Fibroblast of lung (primary cell): ENCODE measurements around the gene MYO18A.

ENCODE experiments used
- CTCF ChIP-seq, 2 donors: IDR thresholded peaks in 1 of 2; conservative IDR thresholded peaks in 1 of 2; 1 replicate in 1 of 2; 2 replicates in 1 of 2; pipeline ENCODE4 v1.5.1; 2011 to 2012; ENCODE audit warnings: low read length in 2 of 2, control low read depth in 1 of 2, inconsistent platforms in 1 of 2, low read depth in 1 of 2, mild to moderate bottlenecking in 1 of 2
- EZH2 ChIP-seq: IDR thresholded peaks from 2 replicates; pipeline ENCODE4 v1.5.1; 2012; ENCODE audit warnings: low read length, control low read depth, mild to moderate bottlenecking; ENCODE audit errors: missing control alignments

DNA sequence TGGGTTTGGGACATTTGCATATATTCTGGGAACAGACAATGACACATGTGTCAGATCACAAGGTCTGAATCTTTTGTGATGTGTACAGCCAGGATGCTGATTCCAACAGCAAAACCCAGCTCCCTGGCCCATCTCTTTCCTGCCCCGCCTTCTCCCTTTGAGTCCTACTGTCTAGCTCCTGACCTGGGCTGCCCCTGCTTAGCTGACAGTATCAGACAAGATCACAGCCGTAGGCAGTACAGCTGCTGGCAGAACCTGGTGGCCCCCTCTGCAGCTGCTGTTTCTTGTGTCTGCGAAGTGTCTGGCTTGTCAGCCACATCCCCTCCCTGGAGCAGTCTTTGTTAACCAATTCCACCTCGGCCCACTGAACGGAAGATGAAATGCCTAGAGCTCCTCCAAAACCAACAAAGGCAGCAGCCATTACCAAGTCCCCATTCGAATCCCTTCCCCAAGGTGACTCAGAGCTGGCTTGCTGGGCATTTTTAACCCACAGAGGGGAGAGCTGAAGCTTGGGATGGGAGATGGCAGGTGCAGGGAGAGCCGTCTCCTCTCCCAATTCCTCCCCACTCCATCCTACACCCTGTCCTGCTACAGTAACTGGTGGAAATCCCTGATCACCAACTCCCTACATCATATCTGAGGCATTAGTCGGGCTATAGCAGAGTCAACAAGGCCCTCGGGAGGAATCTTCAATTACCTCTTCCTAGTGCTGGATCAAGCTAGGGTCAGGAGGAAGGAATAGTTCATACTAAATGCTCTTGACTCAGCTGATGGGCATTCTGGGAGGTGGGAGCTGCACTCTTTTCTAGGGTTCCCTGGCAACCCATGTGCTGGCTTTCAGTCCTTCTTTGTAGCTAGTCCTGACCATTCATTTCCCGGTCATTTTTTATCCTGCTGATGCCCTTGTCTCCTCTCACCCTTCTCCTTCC, 131.5 kb downstream of the MYO18A start:
- no peak for TF ChIP-seq CTCF (conservative IDR thresholded peaks at IDR 0.05 in 1 of 2, IDR thresholded peaks at IDR 0.05 in 1 of 2; ENCODE audit: low read depth in 1 of 2, low read length in 2 of 2)
- no peak for TF ChIP-seq EZH2
